Ectodermal cell (in vitro differentiated cells): ENCODE measurements around the gene PHLPP1.

ENCODE experiments used
- H3K27ac ChIP-seq: 2 replicates; pipeline ENCODE4 v1.7.0; 2013; ENCODE audit warnings: mild to moderate bottlenecking, low read depth, low read length; ENCODE audit not compliant: insufficient read depth, poor library complexity, severe bottlenecking
- H3K27me3 ChIP-seq: 2 replicates; pipeline ENCODE4 v1.7.0; 2013; ENCODE audit warnings: mild to moderate bottlenecking, low read length; ENCODE audit not compliant: insufficient read depth, control insufficient read depth, poor library complexity, severe bottlenecking
- H3K36me3 ChIP-seq: one replicate; pipeline ENCODE4 v1.7.0; 2013; ENCODE audit warnings: low read length; ENCODE audit not compliant: control insufficient read depth, insufficient read depth
- H3K4me1 ChIP-seq: one replicate; pipeline ENCODE4 v1.7.0; 2013; ENCODE audit warnings: low read length; ENCODE audit not compliant: control insufficient read depth, insufficient read depth
- H3K4me3 ChIP-seq: 2 replicates; pipeline ENCODE4 v1.7.0; 2013; ENCODE audit warnings: low read depth, low read length, control low read depth; ENCODE audit not compliant: insufficient read depth
- H3K9me3 ChIP-seq: 2 replicates; pipeline ENCODE4 v1.7.0; 2013; ENCODE audit warnings: mild to moderate bottlenecking, low read length, moderate library complexity; ENCODE audit not compliant: control insufficient read depth
- WGBS, 2 experiments: methylation state at CpG; one replicate each; pipeline ENCODE4 v1.1.7; 2013; ENCODE audit warnings: missing lambda C conversion rate in 2 of 2; 5-methylcytosine and 5-hydroxymethylcytosine counted together

The PHLPP1 gene

DNA sequence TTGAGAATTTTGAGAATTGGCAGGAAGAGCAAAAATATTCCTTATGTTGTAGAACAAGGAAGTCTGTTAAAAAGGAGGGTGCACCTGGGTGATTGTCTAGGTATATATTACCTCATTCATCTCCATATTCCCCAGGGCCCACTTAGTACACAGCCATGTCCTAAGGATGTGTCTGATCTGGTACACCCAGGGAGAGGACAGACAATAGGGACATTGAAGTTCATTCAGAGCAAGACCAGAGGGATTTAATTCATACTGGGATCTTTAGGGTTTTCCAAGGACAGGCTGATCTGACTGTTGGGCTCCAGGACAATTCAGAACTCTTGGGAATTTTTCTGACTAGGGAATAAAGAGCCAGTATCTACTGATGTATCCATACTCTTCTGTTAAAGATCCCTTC, 112.1 kb downstream of the PHLPP1 start:
- H3K4me1 ChIP-seq = peaks cover 2% of the 10 kb centered on the region
- H3K4me3 ChIP-seq = no peak overlapping the region
- no peaks in the 10 kb centered on the region for H3K9me3 ChIP-seq
- H3K27ac ChIP-seq = no peak overlapping the region
- no peaks in the 10 kb centered on the region for H3K36me3 ChIP-seq
- no peaks in the 10 kb centered on the region for H3K27me3 ChIP-seq

DNA sequence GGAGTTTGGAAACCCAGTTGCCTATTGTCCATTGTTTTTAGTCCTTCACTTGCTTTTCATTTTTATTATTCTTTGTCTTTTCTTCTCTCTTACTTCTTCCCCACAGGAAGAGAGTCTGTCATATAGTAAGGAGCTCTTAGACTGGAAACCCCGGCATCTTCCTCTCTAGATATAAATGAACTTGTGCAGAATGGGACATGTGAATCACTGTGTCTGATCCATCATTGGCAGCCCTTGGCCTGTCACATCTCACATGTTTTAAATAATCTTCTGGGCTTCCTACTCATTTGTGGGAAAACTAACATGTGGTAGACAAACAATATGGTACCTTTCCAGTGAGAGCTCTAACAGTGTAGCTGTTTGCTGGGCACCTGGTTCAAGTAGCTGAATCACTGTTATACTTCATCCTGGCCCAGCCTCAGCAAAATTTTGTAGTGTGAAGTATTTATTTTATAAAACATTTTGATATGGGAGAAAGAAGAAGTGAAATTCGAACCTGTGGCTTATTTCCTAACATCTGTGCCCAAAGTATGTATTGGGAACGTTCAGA, 112.8 kb downstream of the PHLPP1 start:
- no peaks in the 10 kb centered on the region for H3K27me3 ChIP-seq
- 89 to 95% methylated on average over 3 of the region's 3 CpGs for WGBS, 2 experiments
- H3K9me3 ChIP-seq = no peaks in the 10 kb centered on the region
- H3K4me1 ChIP-seq = peaks cover 2% of the 10 kb centered on the region
- H3K36me3 ChIP-seq = no peaks in the 10 kb centered on the region
- no peak overlapping the region for H3K4me3 ChIP-seq
- no peak overlapping the region for H3K27ac ChIP-seq

DNA sequence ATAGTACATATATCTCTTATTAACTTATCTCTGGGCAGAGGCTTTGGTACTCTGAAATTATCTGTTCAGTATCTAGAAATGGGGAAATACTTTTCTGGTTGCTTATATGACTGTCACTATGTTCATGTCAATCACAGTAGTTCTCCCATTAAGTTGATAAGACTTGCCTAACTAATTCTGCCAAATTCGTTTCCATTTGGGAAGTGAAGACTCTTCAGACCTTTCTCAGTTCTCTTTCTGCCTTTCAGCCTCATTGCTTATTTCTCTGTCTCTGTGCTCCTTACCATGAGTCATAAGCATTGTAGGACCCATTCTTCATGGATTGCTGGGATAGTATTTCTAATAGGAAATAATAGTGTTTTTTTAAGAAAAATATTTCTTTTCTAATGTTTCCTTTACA, 113.5 kb downstream of the PHLPP1 start:
- peaks cover 2% of the 10 kb centered on the region for H3K4me1 ChIP-seq
- WGBS, 2 experiments = 91 to 92% methylated on average over 1 of the region's 1 CpG
- H3K36me3 ChIP-seq = no peaks in the 10 kb centered on the region
- H3K27ac ChIP-seq = no peak overlapping the region
- no peaks in the 10 kb centered on the region for H3K9me3 ChIP-seq
- H3K27me3 ChIP-seq = no peaks in the 10 kb centered on the region
- no peak overlapping the region for H3K4me3 ChIP-seq

DNA sequence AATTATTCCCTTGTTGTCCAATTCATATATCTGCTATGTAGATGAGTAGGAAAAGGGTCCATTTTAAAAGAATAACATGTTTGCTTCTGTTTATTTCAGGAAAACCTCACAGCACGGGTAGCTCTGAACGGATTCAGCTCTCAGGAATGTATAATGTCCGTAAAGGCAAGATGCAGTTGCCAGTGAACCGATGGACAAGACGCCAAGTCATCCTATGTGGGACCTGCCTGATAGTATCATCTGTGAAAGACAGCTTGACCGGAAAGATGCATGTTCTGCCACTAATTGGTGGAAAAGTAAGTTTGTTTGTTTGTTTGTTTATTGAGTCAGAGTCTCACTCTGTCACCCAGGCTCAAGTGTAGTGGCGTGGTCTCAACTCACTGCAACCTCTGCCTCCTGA, 114.6 kb downstream of the PHLPP1 start:
- H3K4me1 ChIP-seq = peaks cover 6% of the 10 kb centered on the region
- no peak overlapping the region for H3K27ac ChIP-seq
- no peak overlapping the region for H3K4me3 ChIP-seq
- H3K36me3 ChIP-seq = no peaks in the 10 kb centered on the region
- no peaks in the 10 kb centered on the region for H3K27me3 ChIP-seq
- no peaks in the 10 kb centered on the region for H3K9me3 ChIP-seq
- WGBS, 2 experiments = 94 to 97% methylated on average over 7 of the region's 7 CpGs

DNA sequence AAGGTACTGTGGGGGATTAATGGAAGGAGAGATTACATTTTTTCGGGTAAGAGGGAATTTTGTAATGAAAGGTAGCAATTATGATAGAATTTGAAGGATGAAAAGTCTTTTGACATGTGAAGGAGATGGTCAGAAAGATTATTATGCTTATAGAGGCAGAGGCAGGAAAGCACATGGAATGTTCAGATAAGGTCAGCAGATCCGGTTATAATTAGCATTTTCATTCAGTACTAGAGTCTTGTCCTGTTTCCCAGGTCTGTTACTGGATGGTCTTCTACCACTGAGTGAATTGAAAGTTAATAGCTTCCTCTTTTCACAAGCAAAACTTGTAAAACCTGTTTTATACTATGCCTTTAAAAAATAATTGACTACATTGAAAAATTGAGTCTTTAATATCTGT, 116.9 kb downstream of the PHLPP1 start:
- no peaks in the 10 kb centered on the region for H3K36me3 ChIP-seq
- no peaks in the 10 kb centered on the region for H3K27me3 ChIP-seq
- 56 to 62% methylated on average over 2 of the region's 2 CpGs for WGBS, 2 experiments
- no peak overlapping the region for H3K4me3 ChIP-seq
- no peaks in the 10 kb centered on the region for H3K9me3 ChIP-seq
- H3K27ac ChIP-seq = no peak overlapping the region
- peaks cover 6% of the 10 kb centered on the region for H3K4me1 ChIP-seq

DNA sequence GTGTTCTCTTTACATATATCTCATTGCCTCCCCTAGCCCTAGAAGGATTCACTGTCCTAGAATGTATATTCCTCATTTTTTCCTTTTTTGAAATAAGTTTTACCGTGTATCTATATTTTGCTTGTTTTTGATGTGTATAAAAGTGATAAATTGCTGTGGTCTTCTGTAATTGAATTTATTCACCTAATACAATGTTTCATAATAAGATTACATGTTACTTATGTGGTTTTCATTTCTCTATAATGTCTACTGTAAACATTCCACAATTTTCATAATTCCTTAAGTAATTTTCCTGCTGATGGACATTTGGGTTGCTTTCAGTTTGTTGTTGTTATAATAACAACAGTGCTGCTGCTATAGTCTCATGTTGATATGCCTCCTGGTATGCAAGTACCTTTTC, 118.2 kb downstream of the PHLPP1 start:
- Histone ChIP-seq H3K36me3 (no peaks in the 10 kb centered on the region), H3K27me3 (no peaks in the 10 kb centered on the region), H3K27ac (no peak overlapping the region), H3K4me1 (peaks cover 4% of the 10 kb centered on the region), H3K9me3 (no peaks in the 10 kb centered on the region), H3K4me3 (no peak overlapping the region)
- WGBS, 2 experiments = no CpG with 5 or more reads among the region's 1 CpG

DNA sequence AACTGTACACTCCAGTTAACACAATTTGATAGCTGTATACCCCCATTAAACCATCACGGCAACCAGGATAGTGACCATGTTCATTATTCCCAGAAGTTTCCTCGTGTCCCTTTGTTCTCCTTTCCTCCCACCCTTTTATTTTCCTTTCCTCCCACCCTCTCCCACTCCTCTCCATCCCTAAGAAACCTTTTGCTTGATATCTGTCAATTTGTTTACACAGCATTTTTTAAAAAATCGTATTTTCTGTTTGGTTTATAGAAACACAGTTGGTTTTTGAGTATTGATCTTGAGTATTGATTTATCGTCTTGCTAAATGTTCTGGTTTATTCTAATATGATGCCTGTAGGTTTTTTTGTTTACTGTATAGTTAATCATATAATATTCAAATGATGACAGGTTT, 119.4 kb downstream of the PHLPP1 start:
- Histone ChIP-seq H3K27ac (peak overlapping the region; percentile 26), H3K27me3 (no peaks in the 10 kb centered on the region), H3K4me1 (peaks cover 4% of the 10 kb centered on the region), H3K4me3 (no peak overlapping the region), H3K36me3 (no peaks in the 10 kb centered on the region), H3K9me3 (no peaks in the 10 kb centered on the region)
- 86 to 93% methylated on average over 4 of the region's 4 CpGs for WGBS, 2 experiments

DNA sequence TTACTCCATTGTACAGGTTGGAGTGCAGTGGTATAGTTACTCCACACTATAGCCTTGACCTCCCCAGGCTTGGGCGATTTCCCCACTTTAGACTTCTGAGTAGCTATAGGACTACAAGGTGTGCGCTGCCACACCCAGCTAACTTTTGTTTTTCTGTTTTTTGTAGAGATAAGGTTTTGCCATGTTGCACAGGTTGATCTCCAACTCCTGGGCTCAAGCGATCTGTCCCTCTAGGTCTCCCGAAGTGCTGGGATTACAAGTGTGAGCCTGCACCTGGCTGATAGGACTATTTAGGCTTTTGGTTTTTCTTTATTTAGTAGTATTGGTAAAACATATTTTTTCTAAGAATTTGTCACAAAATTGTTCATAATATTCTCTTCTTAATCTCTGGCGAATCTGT, 121.7 kb downstream of the PHLPP1 start:
- WGBS, 2 experiments = 96% methylated on average over 4 to 5 of the region's 5 CpGs
- no peaks in the 10 kb centered on the region for H3K27me3 ChIP-seq
- no peaks in the 10 kb centered on the region for H3K9me3 ChIP-seq
- no peak overlapping the region for H3K4me3 ChIP-seq
- H3K36me3 ChIP-seq = no peaks in the 10 kb centered on the region
- peaks cover 4% of the 10 kb centered on the region for H3K4me1 ChIP-seq
- no peak overlapping the region for H3K27ac ChIP-seq

DNA sequence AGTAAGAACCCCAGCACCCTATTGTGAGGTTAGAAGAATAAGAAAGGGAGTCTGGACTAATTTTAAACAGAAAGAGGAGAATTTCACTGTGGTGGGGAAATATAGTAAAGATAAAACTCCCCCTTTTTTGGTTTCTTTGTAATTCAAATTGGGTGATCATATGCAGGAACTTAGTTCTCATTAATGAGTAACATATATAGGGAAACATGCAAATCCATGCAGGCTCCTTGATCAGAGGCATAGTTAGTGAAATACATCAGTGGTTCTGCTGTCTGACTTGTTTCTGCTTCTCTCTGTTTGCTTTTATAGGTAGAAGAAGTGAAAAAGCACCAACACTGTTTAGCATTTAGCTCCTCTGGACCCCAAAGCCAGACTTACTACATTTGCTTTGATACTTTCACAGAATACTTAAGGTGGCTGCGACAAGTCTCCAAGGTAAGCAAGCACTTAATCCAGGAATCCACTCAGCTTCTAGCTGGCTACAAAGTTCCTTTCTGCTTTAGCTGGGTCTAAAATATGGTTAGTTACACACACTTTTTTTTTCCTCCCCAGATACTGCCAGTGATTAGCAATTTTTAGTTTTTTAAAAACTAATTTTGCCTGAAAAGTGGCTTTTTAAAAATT, 123.2 kb downstream of the PHLPP1 start:
- WGBS, 2 experiments = 25 to 35% methylated on average over 1 of the region's 1 CpG
- H3K9me3 ChIP-seq = no peaks in the 10 kb centered on the region
- peak overlapping the region; percentile 27 for H3K27ac ChIP-seq
- no peaks in the 10 kb centered on the region for H3K36me3 ChIP-seq
- no peaks in the 10 kb centered on the region for H3K27me3 ChIP-seq
- H3K4me3 ChIP-seq = no peak overlapping the region
- H3K4me1 ChIP-seq = peaks cover 4% of the 10 kb centered on the region

DNA sequence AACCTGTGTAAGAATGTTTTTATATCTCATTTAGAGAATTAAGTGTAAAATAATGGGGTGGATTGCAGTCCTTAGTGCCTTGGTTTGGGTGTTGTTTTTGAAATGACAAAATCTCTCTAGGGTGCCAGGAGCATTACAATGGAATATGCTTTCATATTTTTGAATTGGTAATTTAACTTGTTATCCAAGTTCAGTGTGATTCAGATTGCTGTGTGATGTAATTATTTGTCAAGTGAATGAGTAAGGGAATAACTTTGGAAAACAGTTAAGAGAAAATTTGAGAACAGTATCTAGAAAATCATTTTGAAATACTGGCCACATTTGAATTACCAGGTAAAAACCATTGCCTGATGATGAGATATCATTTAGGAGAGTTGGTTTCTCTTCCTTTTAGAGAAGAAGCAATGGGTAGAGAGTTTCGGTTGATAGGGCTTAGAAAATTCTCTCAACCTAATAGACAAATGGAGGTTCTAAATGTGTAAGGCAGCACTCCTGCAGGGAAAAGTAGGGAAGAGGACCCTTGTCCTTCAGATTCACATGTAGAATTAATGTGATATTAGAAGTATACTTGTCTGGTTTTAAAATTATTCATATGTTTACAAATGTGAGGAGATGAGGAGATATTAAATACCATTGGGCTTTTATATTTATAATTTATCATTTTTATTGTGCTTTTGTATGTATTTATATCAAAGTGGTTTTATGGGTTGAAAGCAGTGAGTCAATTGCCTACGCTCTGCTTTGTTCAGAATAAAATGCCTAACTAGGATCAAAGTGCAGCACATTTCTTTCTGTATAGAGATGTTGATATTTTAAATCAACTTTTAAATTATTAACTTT, 124.8 kb downstream of the PHLPP1 start:
- 94 to 96% methylated on average over 2 of the region's 2 CpGs for WGBS, 2 experiments
- Histone ChIP-seq H3K27ac (no peak overlapping the region), H3K9me3 (no peaks in the 10 kb centered on the region), H3K4me1 (no peaks in the 10 kb centered on the region), H3K36me3 (no peaks in the 10 kb centered on the region), H3K27me3 (no peaks in the 10 kb centered on the region), H3K4me3 (no peak overlapping the region)
